ENCODE measurements around the gene MAP4K4. TPM values are rescaled to one million over a fixed set of nuclear protein-coding genes. Genes with fewer than 3 reads are reported as not detected.

Gene MAP4K4
- total and polyA plus RNA-seq, 2 of the 13 experiments (the other 11 are each of a cell fraction or from before 2014, with no cell fraction given) = 105 to 264 TPM

DNA sequence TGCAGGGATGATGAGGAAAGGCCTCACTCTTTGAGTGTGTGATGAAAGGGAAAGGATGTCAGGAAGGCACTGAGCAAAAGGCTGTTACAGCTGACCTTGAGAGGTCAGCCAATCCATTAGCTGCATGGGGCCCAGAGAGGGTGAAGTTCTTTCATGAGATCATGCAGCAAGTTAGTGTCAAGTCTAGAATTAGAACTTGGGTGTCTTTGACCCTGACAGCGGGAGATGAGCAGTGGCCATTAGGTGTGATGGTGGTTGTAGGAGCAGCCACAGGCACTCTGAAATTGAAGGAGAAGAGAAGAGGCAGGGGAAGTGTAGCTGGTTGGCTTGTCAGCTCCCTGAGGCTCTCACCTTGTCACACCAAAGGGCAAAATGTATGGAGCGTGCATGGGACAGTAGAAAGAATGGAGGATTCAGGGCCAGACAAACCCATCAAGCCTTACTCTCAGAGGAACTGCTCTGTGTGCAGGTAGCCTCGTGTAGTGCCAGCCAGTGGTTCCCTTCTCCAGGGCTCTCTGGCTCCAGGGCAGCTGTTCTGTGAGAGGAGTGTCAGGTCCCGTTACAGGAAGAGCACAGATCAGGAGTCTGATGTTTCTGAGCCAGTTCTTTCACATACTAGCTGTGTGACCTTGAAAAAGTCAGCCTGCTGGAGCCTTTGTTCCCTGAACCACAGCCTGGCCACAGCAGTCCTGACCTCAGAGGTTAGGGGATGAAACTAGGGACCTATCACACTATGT is 35.9 kb downstream of the MAP4K4 start (continued):
- TF ChIP-seq, protein P1, sequence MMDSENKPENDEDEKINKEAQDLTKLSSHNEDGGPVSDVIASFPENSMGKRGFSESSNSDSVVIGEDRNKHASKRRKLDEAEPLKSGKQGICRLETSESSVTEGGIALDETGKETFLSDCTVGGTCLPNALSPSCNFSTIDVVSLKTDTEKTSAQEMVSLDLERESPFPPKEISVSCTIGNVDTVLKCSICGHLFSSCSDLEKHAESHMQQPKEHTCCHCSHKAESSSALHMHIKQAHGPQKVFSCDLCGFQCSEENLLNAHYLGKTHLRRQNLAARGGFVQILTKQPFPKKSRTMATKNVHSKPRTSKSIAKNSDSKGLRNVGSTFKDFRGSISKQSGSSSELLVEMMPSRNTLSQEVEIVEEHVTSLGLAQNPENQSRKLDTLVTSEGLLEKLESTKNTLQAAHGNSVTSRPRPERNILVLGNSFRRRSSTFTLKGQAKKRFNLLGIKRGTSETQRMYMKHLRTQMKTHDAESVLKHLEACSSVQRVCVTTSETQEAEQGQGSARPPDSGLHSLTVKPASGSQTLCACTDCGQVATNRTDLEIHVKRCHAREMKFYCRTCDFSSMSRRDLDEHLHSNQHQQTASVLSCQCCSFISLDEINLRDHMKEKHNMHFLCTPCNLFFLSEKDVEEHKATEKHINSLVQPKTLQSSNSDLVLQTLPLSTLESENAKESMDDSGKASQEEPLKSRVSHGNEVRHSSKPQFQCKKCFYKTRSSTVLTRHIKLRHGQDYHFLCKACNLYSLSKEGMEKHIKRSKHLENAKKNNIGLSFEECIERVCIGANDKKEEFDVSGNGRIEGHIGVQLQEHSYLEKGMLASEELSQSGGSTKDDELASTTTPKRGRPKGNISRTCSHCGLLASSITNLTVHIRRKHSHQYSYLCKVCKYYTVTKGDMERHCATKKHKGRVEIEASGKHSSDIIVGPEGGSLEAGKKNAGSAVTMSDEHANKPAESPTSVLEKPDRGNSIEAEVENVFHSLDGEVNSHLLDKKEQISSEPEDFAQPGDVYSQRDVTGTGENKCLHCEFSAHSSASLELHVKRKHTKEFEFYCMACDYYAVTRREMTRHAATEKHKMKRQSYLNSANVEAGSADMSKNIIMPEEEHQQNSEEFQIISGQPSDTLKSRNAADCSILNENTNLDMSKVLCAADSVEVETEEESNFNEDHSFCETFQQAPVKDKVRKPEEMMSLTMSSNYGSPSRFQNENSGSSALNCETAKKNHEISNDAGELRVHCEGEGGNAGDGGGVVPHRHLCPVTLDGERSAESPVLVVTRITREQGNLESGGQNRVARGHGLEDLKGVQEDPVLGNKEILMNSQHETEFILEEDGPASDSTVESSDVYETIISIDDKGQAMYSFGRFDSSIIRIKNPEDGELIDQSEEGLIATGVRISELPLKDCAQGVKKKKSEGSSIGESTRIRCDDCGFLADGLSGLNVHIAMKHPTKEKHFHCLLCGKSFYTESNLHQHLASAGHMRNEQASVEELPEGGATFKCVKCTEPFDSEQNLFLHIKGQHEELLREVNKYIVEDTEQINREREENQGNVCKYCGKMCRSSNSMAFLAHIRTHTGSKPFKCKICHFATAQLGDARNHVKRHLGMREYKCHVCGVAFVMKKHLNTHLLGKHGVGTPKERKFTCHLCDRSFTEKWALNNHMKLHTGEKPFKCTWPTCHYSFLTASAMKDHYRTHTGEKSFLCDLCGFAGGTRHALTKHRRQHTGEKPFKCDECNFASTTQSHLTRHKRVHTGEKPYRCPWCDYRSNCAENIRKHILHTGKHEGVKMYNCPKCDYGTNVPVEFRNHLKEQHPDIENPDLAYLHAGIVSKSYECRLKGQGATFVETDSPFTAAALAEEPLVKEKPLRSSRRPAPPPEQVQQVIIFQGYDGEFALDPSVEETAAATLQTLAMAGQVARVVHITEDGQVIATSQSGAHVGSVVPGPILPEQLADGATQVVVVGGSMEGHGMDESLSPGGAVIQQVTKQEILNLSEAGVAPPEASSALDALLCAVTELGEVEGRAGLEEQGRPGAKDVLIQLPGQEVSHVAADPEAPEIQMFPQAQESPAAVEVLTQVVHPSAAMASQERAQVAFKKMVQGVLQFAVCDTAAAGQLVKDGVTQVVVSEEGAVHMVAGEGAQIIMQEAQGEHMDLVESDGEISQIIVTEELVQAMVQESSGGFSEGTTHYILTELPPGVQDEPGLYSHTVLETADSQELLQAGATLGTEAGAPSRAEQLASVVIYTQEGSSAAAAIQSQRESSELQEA (CRISPR knock-in tag; IDR thresholded peaks at IDR 0.05; ENCODE audit: not compliant biosample characterization) = no peak
- TF ChIP-seq TBX2 (CRISPR knock-in tag; IDR thresholded peaks at IDR 0.05; ENCODE audit: borderline replicate concordance) (peak; percentile 85), ARNT2 (CRISPR knock-in tag; IDR thresholded peaks at IDR 0.05; ENCODE audit: low read depth) (peak; percentile 59; the same call in 1 of the 2 replicates), NFE2 (CRISPR knock-in tag; IDR thresholded peaks at IDR 0.05) (no peak), PPARG (CRISPR knock-in tag; conservative IDR thresholded peaks at IDR 0.05) (peak; percentile 54), ZFP36L2 (CRISPR knock-in tag; IDR thresholded peaks at IDR 0.05) (no peak), ZFP41 (CRISPR knock-in tag; IDR thresholded peaks at IDR 0.05; ENCODE audit: borderline replicate concordance) (no peak), CBX5 (CRISPR knock-in tag; IDR thresholded peaks at IDR 0.05; ENCODE audit: borderline replicate concordance) (no peak; the same call in 1 of the 2 replicates), KLF16 (CRISPR knock-in tag; IDR thresholded peaks at IDR 0.05) (no peak), RFX3 (CRISPR knock-in tag; IDR thresholded peaks at IDR 0.05) (no peak), IKZF1 (IDR thresholded peaks at IDR 0.05) (no peak), ZKSCAN8 (CRISPR knock-in tag; IDR thresholded peaks at IDR 0.05; ENCODE audit: borderline replicate concordance) (no peak)
- TF ChIP-seq, protein P2, sequence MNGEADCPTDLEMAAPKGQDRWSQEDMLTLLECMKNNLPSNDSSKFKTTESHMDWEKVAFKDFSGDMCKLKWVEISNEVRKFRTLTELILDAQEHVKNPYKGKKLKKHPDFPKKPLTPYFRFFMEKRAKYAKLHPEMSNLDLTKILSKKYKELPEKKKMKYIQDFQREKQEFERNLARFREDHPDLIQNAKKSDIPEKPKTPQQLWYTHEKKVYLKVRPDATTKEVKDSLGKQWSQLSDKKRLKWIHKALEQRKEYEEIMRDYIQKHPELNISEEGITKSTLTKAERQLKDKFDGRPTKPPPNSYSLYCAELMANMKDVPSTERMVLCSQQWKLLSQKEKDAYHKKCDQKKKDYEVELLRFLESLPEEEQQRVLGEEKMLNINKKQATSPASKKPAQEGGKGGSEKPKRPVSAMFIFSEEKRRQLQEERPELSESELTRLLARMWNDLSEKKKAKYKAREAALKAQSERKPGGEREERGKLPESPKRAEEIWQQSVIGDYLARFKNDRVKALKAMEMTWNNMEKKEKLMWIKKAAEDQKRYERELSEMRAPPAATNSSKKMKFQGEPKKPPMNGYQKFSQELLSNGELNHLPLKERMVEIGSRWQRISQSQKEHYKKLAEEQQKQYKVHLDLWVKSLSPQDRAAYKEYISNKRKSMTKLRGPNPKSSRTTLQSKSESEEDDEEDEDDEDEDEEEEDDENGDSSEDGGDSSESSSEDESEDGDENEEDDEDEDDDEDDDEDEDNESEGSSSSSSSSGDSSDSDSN (CRISPR knock-in tag; IDR thresholded peaks at IDR 0.05) = peak; percentile 76
- TF ChIP-seq, protein P3, sequence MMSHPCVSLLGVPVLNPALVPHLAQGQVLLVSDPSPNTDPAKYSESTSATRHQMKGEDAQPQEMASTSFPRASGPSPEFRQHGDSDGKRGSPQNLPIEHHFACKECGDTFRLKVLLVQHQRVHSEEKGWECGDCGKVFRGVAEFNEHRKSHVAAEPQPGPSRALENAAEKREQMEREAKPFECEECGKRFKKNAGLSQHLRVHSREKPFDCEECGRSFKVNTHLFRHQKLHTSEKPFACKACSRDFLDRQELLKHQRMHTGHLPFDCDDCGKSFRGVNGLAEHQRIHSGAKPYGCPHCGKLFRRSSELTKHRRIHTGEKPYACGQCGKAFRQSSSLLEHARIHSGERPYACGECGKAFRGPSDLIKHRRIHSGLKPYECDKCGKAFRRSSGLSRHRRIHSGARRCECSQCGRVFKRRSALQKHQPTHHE (CRISPR knock-in tag; IDR thresholded peaks at IDR 0.05; ENCODE audit: borderline replicate concordance) = no peak
